Motor neuron (in vitro differentiated cells): ENCODE data around the gene EIF2B5. TPM values are rescaled to one million over a fixed set of nuclear protein-coding genes. Genes with fewer than 3 reads are reported as not detected.
"Not testable (repeated sequence)": the region's sequence is repeated elsewhere in the genome, so short reads cannot be mapped to it uniquely, and the experiment has no call there.

Experiments used
- ATAC-seq, 8 experiments: fragments of 200-7000 bp; cut with Tn5 transposase; replicated peaks in 6 of 8; 2 replicates each; pipeline ENCODE4 v1.8.0; 2021; ENCODE audit warnings: mild to moderate bottlenecking in 8 of 8, moderate library complexity in 8 of 8
- H3K27ac ChIP-seq, 2 donors: fragments of 250-450 bp; sonication (Bioruptor Pico); 2 replicates each; pipeline ENCODE4 v1.9.0; 2021; ENCODE audit warnings: antibody characterized with exemption in 2 of 2, mild to moderate bottlenecking in 2 of 2, moderate library complexity in 1 of 2
- H3K4me1 ChIP-seq, 2 donors: fragments of 250-450 bp; sonication (Bioruptor Pico); replicated peaks in 1 of 2; 2 replicates each; pipeline ENCODE4 v1.6.1; 2021; ENCODE audit warnings: antibody characterized with exemption in 2 of 2, mild to moderate bottlenecking in 2 of 2, moderate library complexity in 1 of 2
- H3K4me3 ChIP-seq, 5 donors: fragments of 250-450 bp; sonication (Bioruptor Pico); 2 replicates each; pipeline ENCODE4 v1.9.0; 2021; ENCODE audit warnings: antibody characterized with exemption in 5 of 5, mild to moderate bottlenecking in 5 of 5, moderate library complexity in 4 of 5
- WGBS, 10 experiments: fragments of 450-650 bp; shearing (Covaris generic); methylation state at CpG; one replicate each; pipeline ENCODE4 v1.0.0; 2022; 5-methylcytosine and 5-hydroxymethylcytosine counted together
- in situ Hi-C, 9 experiments: fragments of 400-800 bp; cut with MboI; loops; one replicate each; pipeline ENCODE4 v1.15.0; 2021; ENCODE audit warnings: low sequenced_read_pairs in 9 of 9, low pct_unique_long_range_greater_than_20kb in 2 of 9; ENCODE audit not compliant: unreplicated experiment in 9 of 9
- total RNA-seq, 8 experiments: library from RNA; unstranded; fragments of 300-600 nt; gene quantifications; 2 replicates each; pipeline versions ENCODE4 v1.2.3 to v1.2.4, GENCODE V29; 2022

The EIF2B5 gene
- total RNA-seq, 8 experiments from 2014 or later: 24.7 to 60.9 (median 37.4) TPM

GRCh38 chr3:184154885-184155643 is 19.9 kb downstream of the EIF2B5 start, which contains the start of gene DVL3:
Gene DVL3 (plus strand): TSS chr3:184155377. CDS start chr3:184155636, 259 bp downstream.
- ATAC-seq: peak; percentile 71 to 85 (median 80)
- in situ Hi-C loops: no loop called here
- Histone ChIP-seq H3K27ac (peak within 1 kb of the TSS; percentile 89 to 92), H3K4me3 (peak within 1 kb of the TSS; percentile 61 to 85 (median 74)), H3K4me1 (peaks cover 15 to 19% of the 10 kb centered on the region in 2 donors)
- 0 to 8% (median 0%) methylated on average over 1 to 3 of the region's 84 CpGs; no CpG with 5 or more reads in 5 of the 10 experiments for WGBS, 10 experiments

GRCh38 chr3:184155644-184156521 is 20.7 kb downstream of the EIF2B5 start:
- WGBS, 10 experiments: 0% methylated on average over 2 to 17 of the region's 47 CpGs; no CpG with 5 or more reads in 5 of the 10 experiments
- ATAC-seq: peak; percentile 16 to 36 (median 29)
- in situ Hi-C loops: no loop called here
- peaks cover 15 to 19% of the 10 kb centered on the region in 2 donors for H3K4me1 ChIP-seq
- H3K4me3 ChIP-seq: peak overlapping the region; percentile 61 to 85 (median 74)
- peak overlapping the region; percentile 89 to 92 for H3K27ac ChIP-seq

GRCh38 chr3:184156522-184156955 is 21.4 kb downstream of the EIF2B5 start:
- peak; percentile 8 to 72 (median 61) for ATAC-seq
- 0% methylated on average over 1 to 4 of the region's 6 CpGs; no CpG with 5 or more reads in 8 of the 10 experiments for WGBS, 10 experiments
- H3K4me1 ChIP-seq: peaks cover 15 to 19% of the 10 kb centered on the region in 2 donors
- peak overlapping the region; percentile 89 to 92 for H3K27ac ChIP-seq
- in situ Hi-C loops: no loop called here
- peak overlapping the region; percentile 61 to 85 (median 74) for H3K4me3 ChIP-seq

GRCh38 chr3:184157206-184157605 is 22.0 kb downstream of the EIF2B5 start:
- no peak for ATAC-seq
- H3K4me1 ChIP-seq: peaks cover 15 to 19% of the 10 kb centered on the region in 2 donors
- in situ Hi-C loops: no loop called here
- H3K27ac ChIP-seq: peak overlapping the region; percentile 89 to 92
- H3K4me3 ChIP-seq: peak overlapping the region; percentile 61 to 85 (median 74)

- Histone ChIP-seq H3K27ac (no peak overlapping the region), H3K4me1 (peaks cover 15 to 17% of the 10 kb centered on the region in 2 donors), H3K4me3 (no peak overlapping the region)
- in situ Hi-C loops: no loop called here
- ATAC-seq: no peak
- WGBS, 10 experiments: 62 to 100% (median 87%) methylated on average over 1 to 4 of the region's 4 CpGs; no CpG with 5 or more reads in 3 of the 10 experiments
These were observed 23.2 kb downstream of the EIF2B5 start for GRCh38 chr3:184158404-184158803.

- H3K4me3 ChIP-seq: no peak overlapping the region
- H3K4me1 ChIP-seq: peaks cover 10 to 13% of the 10 kb centered on the region in 2 donors
- WGBS, 10 experiments: 20 to 70% methylated on average over 1 to 2 of the region's 2 CpGs; no CpG with 5 or more reads in 8 of the 10 experiments
- no peak for ATAC-seq
- in situ Hi-C loops: no loop called here
- no peak overlapping the region for H3K27ac ChIP-seq
These were observed 25.3 kb downstream of the EIF2B5 start for GRCh38 chr3:184160456-184160855.

GRCh38 chr3:184162571-184163070 is 27.5 kb downstream of the EIF2B5 start:
- in situ Hi-C loops, H3K4me1 ChIP-seq, H3K27ac ChIP-seq, H3K4me3 ChIP-seq: not testable (repeated sequence)
- peak in 1 of 8 experiments; percentile 19 for ATAC-seq
- WGBS, 10 experiments: 64 to 100% (median 87%) methylated on average over 1 to 7 of the region's 8 CpGs; no CpG with 5 or more reads in 2 of the 10 experiments

GRCh38 chr3:184164648-184165330 is 29.6 kb downstream of the EIF2B5 start:
- no peak overlapping the region for H3K4me3 ChIP-seq
- ATAC-seq: no peak

GRCh38 chr3:184165543-184165942 is 30.4 kb downstream of the EIF2B5 start:
- Histone ChIP-seq H3K4me1 (no peaks in the 10 kb centered on the region), H3K27ac (no peak overlapping the region), H3K4me3 (no peak overlapping the region)
- no peak for ATAC-seq
- in situ Hi-C loops: no loop called here
- WGBS, 10 experiments: 70 to 100% (median 93%) methylated on average over 1 to 3 of the region's 3 CpGs; no CpG with 5 or more reads in 3 of the 10 experiments

More at GRCh38 chr3:184164648-184165330, 29.6 kb downstream of the EIF2B5 start:
- Histone ChIP-seq H3K4me1 (no peaks in the 10 kb centered on the region), H3K27ac (no peak overlapping the region)
- WGBS, 10 experiments: 80 to 100% (median 100%) methylated on average over 1 to 3 of the region's 16 CpGs; no CpG with 5 or more reads in 7 of the 10 experiments
- in situ Hi-C loops: no loop called here

- no peak for ATAC-seq
- in situ Hi-C loops: no loop called here
- H3K4me1 ChIP-seq: no peaks in the 10 kb centered on the region
- WGBS, 10 experiments: 85 to 100% (median 95%) methylated on average over 1 to 6 of the region's 6 CpGs; no CpG with 5 or more reads in 7 of the 10 experiments
- no peak overlapping the region for H3K27ac ChIP-seq
- H3K4me3 ChIP-seq: no peak overlapping the region
These were observed 31.5 kb downstream of the EIF2B5 start for GRCh38 chr3:184166671-184167070.

GRCh38 chr3:184167786-184168185 is 32.6 kb downstream of the EIF2B5 start:
- Histone ChIP-seq H3K4me3 (no peak overlapping the region), H3K27ac (no peak overlapping the region), H3K4me1 (no peaks in the 10 kb centered on the region)
- 95% methylated on average over 4 of the region's 8 CpGs; no CpG with 5 or more reads in 9 of the 10 experiments for WGBS, 10 experiments
- in situ Hi-C loops: no loop called here
- no peak for ATAC-seq

- Histone ChIP-seq H3K4me3 (no peak overlapping the region), H3K27ac (no peak overlapping the region), H3K4me1 (no peaks in the 10 kb centered on the region)
- ATAC-seq: peak in 5 of 8 experiments; percentile 36 to 50 (median 41)
- WGBS, 10 experiments: 0 to 100% (median 91%) methylated on average over 1 to 6 of the region's 9 CpGs; no CpG with 5 or more reads in 3 of the 10 experiments
- in situ Hi-C loops: no loop called here
These were observed 33.4 kb downstream of the EIF2B5 start for GRCh38 chr3:184168363-184169120.
